Large intestine (tissue), 3 donors: ENCODE measurements around the gene EMCN. TPM values are rescaled to one million over a fixed set of nuclear protein-coding genes. Genes with fewer than 3 reads are reported as not detected.

Experiments
- DNase-seq, 2 donors: peaks; one replicate each; pipeline versions ENCODE4 v3.0.0 to v3.0.0-alpha.2; 2013
- H3K27ac ChIP-seq: one replicate; pipeline ENCODE4 v1.5.1; 2013; ENCODE audit warnings: low read length
- H3K27me3 ChIP-seq: 2 replicates; pipeline ENCODE4 v1.6.1; 2013; ENCODE audit warnings: low read length; ENCODE audit not compliant: control insufficient read depth, insufficient read depth
- H3K36me3 ChIP-seq: 2 replicates; pipeline ENCODE4 v1.6.1; 2013; ENCODE audit warnings: low read length; ENCODE audit not compliant: control insufficient read depth, insufficient read depth
- H3K4me1 ChIP-seq: one replicate; pipeline ENCODE4 v1.6.1; 2013; ENCODE audit warnings: low read length; ENCODE audit not compliant: control insufficient read depth, insufficient read depth
- H3K4me3 ChIP-seq: one replicate; pipeline ENCODE4 v1.5.1; 2013; ENCODE audit warnings: low read length
- H3K9me3 ChIP-seq: one replicate; pipeline ENCODE4 v1.6.1; 2013; ENCODE audit warnings: mild to moderate bottlenecking, low read depth, low read length, moderate library complexity; ENCODE audit not compliant: control insufficient read depth
- WGBS: methylation state at CpG from one replicate; pipeline ENCODE4 v1.1.5; 2013; ENCODE audit warnings: low lambda C conversion rate; ENCODE audit not compliant: insufficient coverage; 5-methylcytosine and 5-hydroxymethylcytosine counted together
- polyA plus RNA-seq: library from polyadenylated mRNA; unstranded; fragments of 120-200 nt; gene quantifications from one replicate; pipeline ENCODE4 v1.2.1, GENCODE V29; 2013

Gene EMCN
- polyA plus RNA-seq, 1 donor = 8.7 TPM

DNA sequence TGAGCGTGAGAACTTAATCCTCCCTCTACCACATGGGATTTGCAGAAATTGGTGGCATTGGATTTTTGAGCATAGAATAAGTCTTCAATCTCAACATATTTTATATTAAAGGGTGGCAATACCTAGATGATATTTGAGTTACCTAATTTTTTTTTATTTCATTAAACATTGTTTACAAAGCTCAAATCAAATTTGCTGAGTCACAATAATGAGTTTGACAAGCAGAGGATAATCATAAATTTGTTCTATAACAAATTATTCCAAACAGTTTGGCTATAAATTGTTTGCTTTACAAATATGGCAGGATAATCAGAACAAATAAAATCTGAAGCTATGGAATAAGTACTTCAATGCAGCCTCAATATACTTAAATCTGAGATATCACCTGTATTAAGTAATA is 22.7 kb downstream of the EMCN start:
- no peak for DNase-seq
- H3K27ac ChIP-seq = no peak overlapping the region
- no peaks in the 10 kb centered on the region for H3K27me3 ChIP-seq
- H3K9me3 ChIP-seq = no peaks in the 10 kb centered on the region
- WGBS = 100% methylated on average over 1 of the region's 1 CpG
- no peaks in the 10 kb centered on the region for H3K4me1 ChIP-seq
- no peak overlapping the region for H3K4me3 ChIP-seq
- no peaks in the 10 kb centered on the region for H3K36me3 ChIP-seq

- Histone ChIP-seq H3K9me3 (no peaks in the 10 kb centered on the region), H3K27me3 (no peaks in the 10 kb centered on the region), H3K27ac (no peak overlapping the region), H3K36me3 (no peaks in the 10 kb centered on the region), H3K4me1 (no peaks in the 10 kb centered on the region), H3K4me3 (no peak overlapping the region)
- DNase-seq = no peak
Observed at GRCh38 chr4:100494166-100494565, 23.7 kb downstream of the EMCN start.

DNA sequence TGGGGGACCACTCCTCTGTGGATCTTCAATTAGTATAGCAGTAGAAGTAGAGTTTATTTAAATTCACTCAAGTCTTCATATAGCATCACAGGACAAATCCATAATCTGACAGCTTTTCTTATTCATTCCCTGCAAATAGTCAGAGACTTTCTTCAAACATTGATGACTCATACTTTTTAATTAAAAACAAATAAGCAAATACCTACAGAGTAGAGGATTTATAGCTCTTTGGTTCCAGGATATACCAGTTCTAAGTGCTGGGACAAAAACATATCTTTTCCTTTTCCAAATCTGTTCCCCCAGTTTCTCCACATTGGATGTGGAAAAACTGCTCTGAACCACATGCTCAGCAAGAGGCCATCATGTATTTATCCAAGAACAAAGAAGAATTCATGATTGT is 24.1 kb downstream of the EMCN start:
- no peak for DNase-seq
- H3K4me1 ChIP-seq = no peaks in the 10 kb centered on the region
- no peaks in the 10 kb centered on the region for H3K9me3 ChIP-seq
- no peaks in the 10 kb centered on the region for H3K27me3 ChIP-seq
- H3K36me3 ChIP-seq = no peaks in the 10 kb centered on the region
- no peak overlapping the region for H3K27ac ChIP-seq
- H3K4me3 ChIP-seq = no peak overlapping the region

GRCh38 chr4:100492129-100492528 is 25.7 kb downstream of the EMCN start:
- no peak for DNase-seq
- H3K4me3 ChIP-seq = no peak overlapping the region
- no peak overlapping the region for H3K27ac ChIP-seq
- H3K4me1 ChIP-seq = no peaks in the 10 kb centered on the region
- H3K9me3 ChIP-seq = no peaks in the 10 kb centered on the region
- no peaks in the 10 kb centered on the region for H3K36me3 ChIP-seq
- no peaks in the 10 kb centered on the region for H3K27me3 ChIP-seq

- Histone ChIP-seq H3K27ac (no peak overlapping the region), H3K36me3 (no peaks in the 10 kb centered on the region), H3K4me3 (no peak overlapping the region), H3K4me1 (no peaks in the 10 kb centered on the region), H3K27me3 (no peaks in the 10 kb centered on the region), H3K9me3 (no peaks in the 10 kb centered on the region)
- no peak for DNase-seq
Observed at GRCh38 chr4:100489305-100489704, 28.5 kb downstream of the EMCN start.

DNA sequence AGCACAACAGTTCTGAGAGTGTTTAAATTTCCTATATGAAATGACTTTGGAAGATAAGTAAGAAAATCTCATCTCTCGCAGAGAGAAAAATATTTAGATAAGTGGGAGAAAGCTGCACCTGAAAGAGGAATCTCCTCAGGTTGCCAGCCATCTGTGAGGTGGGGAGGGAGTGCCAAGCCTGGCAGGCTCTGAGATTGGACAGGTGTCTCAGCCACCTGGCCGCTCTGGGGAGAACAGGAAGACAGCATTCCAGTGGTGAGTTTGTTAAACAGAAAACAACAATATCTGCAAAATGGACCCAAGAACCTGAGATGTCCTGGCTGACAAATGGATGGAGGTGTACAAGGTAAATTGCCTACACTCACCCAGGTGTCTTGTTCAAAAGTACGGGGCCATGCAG is 31.3 kb downstream of the EMCN start:
- H3K9me3 ChIP-seq = no peaks in the 10 kb centered on the region
- 67% methylated on average over 1 of the region's 3 CpGs for WGBS
- no peak for DNase-seq
- no peak overlapping the region for H3K27ac ChIP-seq
- no peaks in the 10 kb centered on the region for H3K4me1 ChIP-seq
- H3K4me3 ChIP-seq = no peak overlapping the region
- no peaks in the 10 kb centered on the region for H3K36me3 ChIP-seq
- no peaks in the 10 kb centered on the region for H3K27me3 ChIP-seq

GRCh38 chr4:100483796-100484195 is 34.0 kb downstream of the EMCN start:
- no peaks in the 10 kb centered on the region for H3K36me3 ChIP-seq
- H3K27ac ChIP-seq = no peak overlapping the region
- no peaks in the 10 kb centered on the region for H3K4me1 ChIP-seq
- no peak overlapping the region for H3K4me3 ChIP-seq
- no peaks in the 10 kb centered on the region for H3K27me3 ChIP-seq
- no peaks in the 10 kb centered on the region for H3K9me3 ChIP-seq
- DNase-seq = no peak
- no CpG with 5 or more reads among the region's 2 CpGs for WGBS

GRCh38 chr4:100479971-100480370 is 37.9 kb downstream of the EMCN start:
- WGBS = no CpG with 5 or more reads among the region's 1 CpG
- no peaks in the 10 kb centered on the region for H3K36me3 ChIP-seq
- DNase-seq = no peak

DNA sequence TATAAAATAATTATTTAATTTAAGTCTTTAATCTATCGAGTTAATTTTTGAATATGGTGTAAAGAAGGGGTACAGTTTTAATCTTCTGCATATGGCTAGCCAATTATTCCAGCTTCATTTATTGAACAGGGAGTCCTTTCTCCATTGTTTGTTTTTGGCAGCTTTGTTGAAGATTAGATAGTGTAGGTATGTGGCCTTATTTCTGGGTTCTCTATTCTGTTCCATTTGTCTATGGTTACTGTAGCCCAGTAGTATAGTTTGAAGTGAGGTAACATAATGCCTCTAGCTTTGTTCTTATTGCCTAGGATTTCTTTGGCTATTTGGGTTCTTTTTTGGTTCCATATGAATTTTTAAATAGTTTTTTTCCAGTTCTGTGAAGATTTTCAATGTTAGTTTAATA is 48.3 kb downstream of the EMCN start:
- DNase-seq = no peak
- no peaks in the 10 kb centered on the region for H3K9me3 ChIP-seq
- H3K4me3 ChIP-seq = no peak overlapping the region
- H3K27me3 ChIP-seq = no peaks in the 10 kb centered on the region
- 100% methylated on average over 1 of the region's 1 CpG for WGBS
- no peak overlapping the region for H3K27ac ChIP-seq
- no peaks in the 10 kb centered on the region for H3K36me3 ChIP-seq
- no peaks in the 10 kb centered on the region for H3K4me1 ChIP-seq

More at GRCh38 chr4:100479971-100480370, 37.9 kb downstream of the EMCN start:
- Histone ChIP-seq H3K27me3 (no peaks in the 10 kb centered on the region), H3K4me3 (no peak overlapping the region), H3K4me1 (no peaks in the 10 kb centered on the region), H3K27ac (no peak overlapping the region), H3K9me3 (no peaks in the 10 kb centered on the region)

GRCh38 chr4:100466501-100466900 is 51.3 kb downstream of the EMCN start:
- Histone ChIP-seq H3K4me3 (no peak overlapping the region), H3K9me3 (no peaks in the 10 kb centered on the region), H3K27ac (no peak overlapping the region), H3K36me3 (no peaks in the 10 kb centered on the region), H3K27me3 (no peaks in the 10 kb centered on the region), H3K4me1 (no peaks in the 10 kb centered on the region)
- 100% methylated on average over 1 of the region's 1 CpG for WGBS
- DNase-seq = no peak

DNA sequence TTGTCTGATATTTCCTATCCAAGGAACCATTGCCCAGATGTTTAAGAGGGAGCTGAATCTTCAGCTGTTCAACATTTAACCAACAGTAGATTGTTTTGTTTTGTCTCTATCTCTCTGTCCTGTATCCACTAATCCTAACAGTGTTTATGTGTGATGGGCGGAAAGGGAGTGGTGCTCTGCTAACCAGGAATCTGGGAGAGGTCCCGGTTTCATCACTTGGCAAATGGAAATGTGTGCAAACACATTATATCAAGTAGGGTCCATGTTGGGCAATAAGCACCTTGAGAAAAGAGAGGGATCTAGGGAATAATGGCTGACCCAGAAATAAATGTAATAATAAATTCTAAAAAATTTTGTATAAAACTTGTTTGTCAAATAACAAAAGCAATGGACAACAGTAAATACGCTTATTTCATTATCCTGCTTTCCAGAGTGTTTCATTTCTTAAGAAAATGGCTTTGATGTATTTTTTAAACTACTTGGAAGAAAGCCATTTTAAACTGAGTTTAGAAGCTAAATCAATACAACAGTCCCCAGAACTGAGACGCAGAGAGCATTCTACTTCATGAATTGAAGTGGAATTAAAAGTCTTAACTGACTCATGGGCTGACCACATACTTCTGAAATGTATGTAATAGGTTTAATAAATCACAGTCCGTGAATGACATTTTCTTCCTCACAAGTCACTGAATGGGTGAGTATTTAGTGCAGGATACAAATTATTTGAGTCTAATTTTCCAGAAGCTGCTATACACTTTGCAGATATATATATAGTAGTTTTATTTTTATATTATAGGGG is 55.8 kb downstream of the EMCN start:
- Histone ChIP-seq H3K4me1 (no peaks in the 10 kb centered on the region), H3K9me3 (no peaks in the 10 kb centered on the region), H3K27me3 (no peaks in the 10 kb centered on the region), H3K36me3 (no peaks in the 10 kb centered on the region), H3K27ac (no peak overlapping the region), H3K4me3 (no peak overlapping the region)
- no peak for DNase-seq
- 85% methylated on average over 3 of the region's 5 CpGs for WGBS
